Body of pancreas (tissue), 4 donors: ENCODE measurements around the gene PPME1.

Source experiments
- POLR2A ChIP-seq, 3 donors: fragments of 450-650 bp; IDR thresholded peaks; one replicate each; pipeline ENCODE4 v1.6.1; 2016; ENCODE audit warnings: antibody characterized with exemption in 3 of 3, mild to moderate bottlenecking in 2 of 3
- TF ChIP-seq, protein P1 (sequence below), 7 experiments: fragments of 450-650 bp in 4 of 7; fragments of 200-600 bp in 3 of 7; sonication (generic) in 3 of 7; IDR thresholded peaks; one replicate each; pipeline ENCODE4 v1.5.1; 2016 to 2019; ENCODE audit warnings: antibody characterized with exemption in 7 of 7

DNA sequence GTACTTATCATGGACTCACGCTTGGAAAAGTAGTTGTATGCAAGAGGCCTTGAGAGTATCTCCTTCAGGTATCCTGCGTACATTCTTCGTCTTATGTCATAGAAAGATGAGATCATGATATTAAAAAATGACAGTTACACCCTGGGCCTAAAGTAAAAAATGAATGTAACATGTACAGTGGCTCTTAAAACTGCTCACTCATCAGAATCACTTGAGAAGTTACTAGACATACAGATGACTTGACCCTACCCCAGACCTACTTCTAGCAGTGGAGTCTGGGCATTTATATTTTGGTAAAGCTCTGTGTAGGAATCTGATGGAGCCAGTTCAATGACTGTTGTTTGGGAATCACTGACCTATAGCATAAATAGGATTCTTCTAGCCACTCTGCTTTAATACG is 54.5 kb downstream of the PPME1 start:
- TF ChIP-seq, protein P1, sequence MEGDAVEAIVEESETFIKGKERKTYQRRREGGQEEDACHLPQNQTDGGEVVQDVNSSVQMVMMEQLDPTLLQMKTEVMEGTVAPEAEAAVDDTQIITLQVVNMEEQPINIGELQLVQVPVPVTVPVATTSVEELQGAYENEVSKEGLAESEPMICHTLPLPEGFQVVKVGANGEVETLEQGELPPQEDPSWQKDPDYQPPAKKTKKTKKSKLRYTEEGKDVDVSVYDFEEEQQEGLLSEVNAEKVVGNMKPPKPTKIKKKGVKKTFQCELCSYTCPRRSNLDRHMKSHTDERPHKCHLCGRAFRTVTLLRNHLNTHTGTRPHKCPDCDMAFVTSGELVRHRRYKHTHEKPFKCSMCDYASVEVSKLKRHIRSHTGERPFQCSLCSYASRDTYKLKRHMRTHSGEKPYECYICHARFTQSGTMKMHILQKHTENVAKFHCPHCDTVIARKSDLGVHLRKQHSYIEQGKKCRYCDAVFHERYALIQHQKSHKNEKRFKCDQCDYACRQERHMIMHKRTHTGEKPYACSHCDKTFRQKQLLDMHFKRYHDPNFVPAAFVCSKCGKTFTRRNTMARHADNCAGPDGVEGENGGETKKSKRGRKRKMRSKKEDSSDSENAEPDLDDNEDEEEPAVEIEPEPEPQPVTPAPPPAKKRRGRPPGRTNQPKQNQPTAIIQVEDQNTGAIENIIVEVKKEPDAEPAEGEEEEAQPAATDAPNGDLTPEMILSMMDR (IDR thresholded peaks at IDR 0.05): no peak
- TF ChIP-seq POLR2A (IDR thresholded peaks at IDR 0.05): no peak
